ENCODE data around the gene PCDHGA9. TPM values are rescaled to one million over a fixed set of nuclear protein-coding genes. Genes with fewer than 3 reads are reported as not detected.

Gene PCDHGA9
- total and polyA plus RNA-seq, 9 of the 15 experiments (the other 6 are each of a cell fraction or from before 2014, with no cell fraction given) = 0.03 to 0.18 (median 0.11) TPM; not detected in 2

GRCh38 chr5:141392429-141393198 is 10.0 kb upstream of the PCDHGA9 start, which contains the start of gene PCDHGA8 (continued):
- peak; percentile 63 for TF ChIP-seq MGA (IDR thresholded peaks at IDR 0.05)
- TF ChIP-seq, protein P1, sequence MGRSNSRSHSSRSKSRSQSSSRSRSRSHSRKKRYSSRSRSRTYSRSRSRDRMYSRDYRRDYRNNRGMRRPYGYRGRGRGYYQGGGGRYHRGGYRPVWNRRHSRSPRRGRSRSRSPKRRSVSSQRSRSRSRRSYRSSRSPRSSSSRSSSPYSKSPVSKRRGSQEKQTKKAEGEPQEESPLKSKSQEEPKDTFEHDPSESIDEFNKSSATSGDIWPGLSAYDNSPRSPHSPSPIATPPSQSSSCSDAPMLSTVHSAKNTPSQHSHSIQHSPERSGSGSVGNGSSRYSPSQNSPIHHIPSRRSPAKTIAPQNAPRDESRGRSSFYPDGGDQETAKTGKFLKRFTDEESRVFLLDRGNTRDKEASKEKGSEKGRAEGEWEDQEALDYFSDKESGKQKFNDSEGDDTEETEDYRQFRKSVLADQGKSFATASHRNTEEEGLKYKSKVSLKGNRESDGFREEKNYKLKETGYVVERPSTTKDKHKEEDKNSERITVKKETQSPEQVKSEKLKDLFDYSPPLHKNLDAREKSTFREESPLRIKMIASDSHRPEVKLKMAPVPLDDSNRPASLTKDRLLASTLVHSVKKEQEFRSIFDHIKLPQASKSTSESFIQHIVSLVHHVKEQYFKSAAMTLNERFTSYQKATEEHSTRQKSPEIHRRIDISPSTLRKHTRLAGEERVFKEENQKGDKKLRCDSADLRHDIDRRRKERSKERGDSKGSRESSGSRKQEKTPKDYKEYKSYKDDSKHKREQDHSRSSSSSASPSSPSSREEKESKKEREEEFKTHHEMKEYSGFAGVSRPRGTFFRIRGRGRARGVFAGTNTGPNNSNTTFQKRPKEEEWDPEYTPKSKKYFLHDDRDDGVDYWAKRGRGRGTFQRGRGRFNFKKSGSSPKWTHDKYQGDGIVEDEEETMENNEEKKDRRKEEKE (IDR thresholded peaks at IDR 0.05; ENCODE audit: borderline replicate concordance in 1 of 2, control insufficient read depth in 1 of 2, low read depth in 2 of 2, low read length in 1 of 2) = no peak
- no peak for TF ChIP-seq ZSCAN32 (CRISPR knock-in tag; IDR thresholded peaks at IDR 0.05)
